Gastroesophageal sphincter (tissue), 3 donors: ENCODE results near the gene STX4.

ENCODE experiments used
- EP300 ChIP-seq: sonication (generic); formaldehyde crosslinking; IDR thresholded peaks from one replicate; pipeline ENCODE4 v1.6.1; 2017; ENCODE audit warnings: antibody characterized with exemption, mild to moderate bottlenecking
- POLR2A ChIP-seq, 2 donors: fragments of 450-650 bp; IDR thresholded peaks; one replicate each; pipeline ENCODE4 v1.6.1; 2017; ENCODE audit warnings: antibody characterized with exemption in 2 of 2, mild to moderate bottlenecking in 2 of 2, moderate library complexity in 1 of 2
- TF ChIP-seq, protein P1 (sequence below), 4 experiments: fragments of 200-600 bp in 2 of 4; fragments of 450-650 bp in 2 of 4; sonication (generic) in 1 of 4; IDR thresholded peaks; one replicate each; pipeline ENCODE4 v1.5.1; 2017 to 2019; ENCODE audit warnings: antibody characterized with exemption in 4 of 4, mild to moderate bottlenecking in 2 of 4, moderate library complexity in 2 of 4

DNA sequence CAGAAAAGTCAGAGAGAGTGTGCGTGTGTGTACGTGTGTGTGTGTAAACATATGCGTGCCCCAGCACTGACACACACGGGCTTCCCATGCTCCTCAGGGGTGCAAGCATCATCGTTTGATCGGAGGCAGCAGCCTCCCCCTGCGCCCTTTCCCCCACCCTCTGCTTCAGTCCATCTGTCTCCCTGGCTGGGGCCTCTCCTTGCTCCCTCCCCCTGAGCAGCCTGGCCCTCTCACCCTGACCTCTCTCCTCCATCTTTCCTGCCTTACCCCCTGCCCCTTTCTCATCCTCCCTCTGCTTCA is 27.3 kb upstream of the STX4 start:
- TF ChIP-seq, protein P1, sequence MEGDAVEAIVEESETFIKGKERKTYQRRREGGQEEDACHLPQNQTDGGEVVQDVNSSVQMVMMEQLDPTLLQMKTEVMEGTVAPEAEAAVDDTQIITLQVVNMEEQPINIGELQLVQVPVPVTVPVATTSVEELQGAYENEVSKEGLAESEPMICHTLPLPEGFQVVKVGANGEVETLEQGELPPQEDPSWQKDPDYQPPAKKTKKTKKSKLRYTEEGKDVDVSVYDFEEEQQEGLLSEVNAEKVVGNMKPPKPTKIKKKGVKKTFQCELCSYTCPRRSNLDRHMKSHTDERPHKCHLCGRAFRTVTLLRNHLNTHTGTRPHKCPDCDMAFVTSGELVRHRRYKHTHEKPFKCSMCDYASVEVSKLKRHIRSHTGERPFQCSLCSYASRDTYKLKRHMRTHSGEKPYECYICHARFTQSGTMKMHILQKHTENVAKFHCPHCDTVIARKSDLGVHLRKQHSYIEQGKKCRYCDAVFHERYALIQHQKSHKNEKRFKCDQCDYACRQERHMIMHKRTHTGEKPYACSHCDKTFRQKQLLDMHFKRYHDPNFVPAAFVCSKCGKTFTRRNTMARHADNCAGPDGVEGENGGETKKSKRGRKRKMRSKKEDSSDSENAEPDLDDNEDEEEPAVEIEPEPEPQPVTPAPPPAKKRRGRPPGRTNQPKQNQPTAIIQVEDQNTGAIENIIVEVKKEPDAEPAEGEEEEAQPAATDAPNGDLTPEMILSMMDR (IDR thresholded peaks at IDR 0.05), result no peak
- TF ChIP-seq POLR2A (IDR thresholded peaks at IDR 0.05), result no peak
- no peak for TF ChIP-seq EP300
